NOMO-1 treated with dmso at 0.1 percent for 144 hours (cell line): ENCODE results near the gene AGFG1.

Experiments used
- DNase-seq: peaks from one replicate; lab custom pipeline; 2025; ENCODE audit not compliant: unreplicated experiment; lab: John Stamatoyannopoulos, UW

Gene AGFG1

GRCh38 chr2:227602358-227602757 is 130.4 kb downstream of the AGFG1 start:
- no peak for DNase-seq

- no peak for DNase-seq
These were observed 134.5 kb downstream of the AGFG1 start for GRCh38 chr2:227606476-227606875.

GRCh38 chr2:227607941-227608340 is 136.0 kb downstream of the AGFG1 start:
- DNase-seq: no peak

- DNase-seq: peak; percentile 81
These were observed 136.8 kb downstream of the AGFG1 start for GRCh38 chr2:227608561-227609338.

GRCh38 chr2:227610123-227610522 is 138.2 kb downstream of the AGFG1 start:
- no peak for DNase-seq
